ENCODE measurements around the gene ALG14.

DNA sequence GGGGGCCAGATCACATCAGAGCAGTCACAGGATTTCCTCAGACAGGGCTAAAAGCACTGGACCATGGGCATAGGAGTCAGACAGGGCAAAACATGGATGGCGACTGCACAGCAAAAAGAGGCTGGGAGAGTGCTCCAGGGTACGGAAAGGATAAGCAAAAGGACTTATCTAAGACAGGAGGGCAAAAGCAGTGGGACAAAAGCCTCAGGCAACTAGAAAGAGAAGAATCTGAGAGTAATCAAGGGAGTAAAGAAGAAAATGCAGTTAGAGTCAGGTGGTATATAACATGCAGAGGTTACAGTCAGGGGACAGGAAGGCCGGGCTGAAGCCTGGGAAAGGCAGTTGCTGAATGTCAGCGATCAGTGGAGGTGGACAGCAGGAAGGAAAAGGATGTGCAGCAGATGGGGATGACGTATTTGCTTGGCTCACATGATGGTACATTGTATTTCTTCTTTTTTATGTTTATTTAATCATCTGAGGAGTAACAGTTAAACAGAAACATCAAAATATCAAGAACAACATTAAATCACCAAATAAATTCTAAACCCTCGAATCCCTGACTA lies 82.8 kb downstream of the ALG14 start:
- TF ChIP-seq POLR2AphosphoS5 (IDR thresholded peaks at IDR 0.05) (no peak), POLR2A (IDR thresholded peaks at IDR 0.05) (no peak)
